Thoracic aorta (tissue), 2 donors: ENCODE measurements around the gene NR5A1. TPM values are rescaled to one million over a fixed set of nuclear protein-coding genes. Genes with fewer than 3 reads are reported as not detected.

Experiments used
- ATAC-seq: fragments of 150-250 bp; one replicate; pipeline ENCODE4 v1.8.0; 2017; ENCODE audit warnings: low read depth; ENCODE audit not compliant: insufficient number of reproducible peaks, low FRiP score
- DNase-seq: peaks from one replicate; pipeline ENCODE4 v3.0.0-alpha.2; 2020; ENCODE audit warnings: low spot score
- H3K27ac ChIP-seq, 2 donors: fragments of 200-600 bp; sonication (generic); 1 replicate in 1 of 2; 2 replicates in 1 of 2; pipeline ENCODE4 v1.5.1; 2016; ENCODE audit warnings: mild to moderate bottlenecking in 2 of 2, moderate library complexity in 2 of 2
- H3K27me3 ChIP-seq: fragments of 200-600 bp; sonication (generic); replicated peaks from 2 replicates; pipeline ENCODE4 v1.6.0; 2016; ENCODE audit warnings: mild to moderate bottlenecking; ENCODE audit not compliant: insufficient read depth
- H3K36me3 ChIP-seq: fragments of 200-600 bp; sonication (generic); one replicate; pipeline ENCODE4 v1.5.1; 2016
- H3K4me1 ChIP-seq, 2 donors: fragments of 200-600 bp; sonication (generic); 1 replicate in 1 of 2; 2 replicates in 1 of 2; pipeline versions ENCODE4 v1.5.1 to v1.6.0; 2016; ENCODE audit warnings: low read depth in 2 of 2, mild to moderate bottlenecking in 1 of 2; ENCODE audit not compliant: control insufficient read depth in 1 of 2
- H3K4me3 ChIP-seq: fragments of 200-600 bp; sonication (generic); 2 replicates; pipeline ENCODE4 v1.5.1; 2016; ENCODE audit warnings: mild to moderate bottlenecking
- H3K9me3 ChIP-seq: fragments of 200-600 bp; sonication (generic); 2 replicates; pipeline ENCODE4 v1.5.1; 2016
- CTCF ChIP-seq: fragments of 200-600 bp; sonication (generic); IDR thresholded peaks from one replicate; pipeline ENCODE4 v1.5.1; 2019; ENCODE audit warnings: antibody characterized with exemption
- total RNA-seq, 2 donors: library from RNA; depleted of rRNA; stranded (reverse); fragments of >200 nt; gene quantifications; one replicate each; pipeline versions ENCODE4 v1.1.0 to v1.2.3, GENCODE V29; 2016

NR5A1 gene
- total RNA-seq, 2 donors from 2014 or later = not detected

- H3K4me1 ChIP-seq = no peaks in the 10 kb centered on the region
- DNase-seq (no peak), ATAC-seq (no peak)
- H3K27me3 ChIP-seq = no peaks in the 10 kb centered on the region
- no peak overlapping the region for H3K27ac ChIP-seq
- H3K36me3 ChIP-seq = no peaks in the 10 kb centered on the region
- no peak for TF ChIP-seq CTCF
- no peaks in the 10 kb centered on the region for H3K9me3 ChIP-seq
- no peak overlapping the region for H3K4me3 ChIP-seq
Observed at GRCh38 chr9:124474151-124474550, 33.0 kb downstream of the NR5A1 start.

DNA sequence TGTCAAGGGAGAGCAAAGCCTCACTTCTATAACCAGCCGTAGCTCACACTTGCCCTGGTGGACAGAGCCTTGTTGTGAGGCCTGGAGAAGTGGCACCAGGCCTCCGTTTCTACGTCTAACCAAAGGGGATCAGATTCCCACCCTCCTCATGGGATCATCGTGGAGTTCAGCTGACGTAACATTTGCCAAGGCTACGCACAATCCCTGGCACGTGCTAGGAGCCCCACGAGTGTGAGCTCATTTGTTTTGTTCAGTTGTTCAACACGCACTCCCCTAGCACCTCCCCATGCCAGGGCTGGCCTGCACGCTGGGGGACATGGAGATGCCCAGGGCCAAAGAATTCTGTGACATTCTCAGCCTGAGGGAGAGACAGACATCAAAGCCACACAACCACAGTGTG lies 33.9 kb downstream of the NR5A1 start:
- H3K4me1 ChIP-seq = no peaks in the 10 kb centered on the region
- no peaks in the 10 kb centered on the region for H3K36me3 ChIP-seq
- no peak overlapping the region for H3K4me3 ChIP-seq
- H3K27ac ChIP-seq = no peak overlapping the region
- ATAC-seq (no peak), DNase-seq (no peak)
- no peak for TF ChIP-seq CTCF
- H3K9me3 ChIP-seq = no peaks in the 10 kb centered on the region
- no peaks in the 10 kb centered on the region for H3K27me3 ChIP-seq

GRCh38 chr9:124472770-124473169 lies 34.4 kb downstream of the NR5A1 start:
- no peak for TF ChIP-seq CTCF
- Histone ChIP-seq H3K4me1 (no peaks in the 10 kb centered on the region), H3K27me3 (no peaks in the 10 kb centered on the region), H3K4me3 (no peak overlapping the region), H3K9me3 (no peaks in the 10 kb centered on the region), H3K36me3 (no peaks in the 10 kb centered on the region), H3K27ac (no peak overlapping the region)
- ATAC-seq (no peak), DNase-seq (no peak)

- Histone ChIP-seq H3K4me1 (no peaks in the 10 kb centered on the region), H3K27ac (no peak overlapping the region), H3K36me3 (no peaks in the 10 kb centered on the region), H3K9me3 (no peaks in the 10 kb centered on the region), H3K27me3 (no peaks in the 10 kb centered on the region), H3K4me3 (no peak overlapping the region)
- DNase-seq = no peak
- no peak for ATAC-seq
- no peak for TF ChIP-seq CTCF
Observed at GRCh38 chr9:124471761-124472160, 35.4 kb downstream of the NR5A1 start.

DNA sequence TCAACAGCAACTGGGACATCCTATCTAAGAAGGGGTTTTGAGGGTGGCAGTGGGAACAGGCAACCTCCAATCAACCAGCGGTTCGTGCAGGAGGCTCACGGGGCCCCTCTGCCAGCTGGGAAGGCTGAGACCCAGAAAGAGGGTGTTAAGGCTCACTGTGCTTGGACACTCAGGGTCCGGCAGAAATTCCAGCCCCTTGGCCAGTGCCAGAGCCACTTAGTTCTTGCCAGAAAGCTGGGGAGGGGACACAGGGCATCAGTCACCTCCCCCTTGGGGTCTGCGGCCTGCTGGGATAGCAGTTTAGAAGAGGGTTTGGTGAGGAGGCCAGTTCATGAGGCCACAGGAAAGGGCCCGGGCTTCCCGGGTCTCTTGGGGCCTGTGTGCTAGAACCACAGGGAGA lies 36.5 kb downstream of the NR5A1 start:
- Histone ChIP-seq H3K27me3 (no peaks in the 10 kb centered on the region), H3K36me3 (no peaks in the 10 kb centered on the region), H3K4me1 (no peaks in the 10 kb centered on the region), H3K4me3 (no peak overlapping the region), H3K27ac (no peak overlapping the region), H3K9me3 (no peaks in the 10 kb centered on the region)
- no peak for ATAC-seq
- no peak for TF ChIP-seq CTCF
- DNase-seq = no peak
